Measurements from ENCODE around the gene PLD1.

- no peak for TF ChIP-seq POLR2AphosphoS5 (IDR thresholded peaks at IDR 0.05)
- no peak for TF ChIP-seq POLR2A (IDR thresholded peaks at IDR 0.05)
Observed at GRCh38 chr3:171847595-171848259, 37.4 kb upstream of the PLD1 start.
